CD14-positive monocyte (primary cell): ENCODE results near the gene PPP2R3C. TPM values are rescaled to one million over a fixed set of nuclear protein-coding genes. Genes with fewer than 3 reads are reported as not detected.

Experiments used
- DNase-seq, 3 donors: peaks; one replicate each; pipeline ENCODE4 v3.0.0-alpha.2; 2011 to 2022
- H2AFZ ChIP-seq: 2 replicates; pipeline ENCODE4 v1.6.0; 2012; ENCODE audit warnings: mild to moderate bottlenecking, low read depth, low read length, inconsistent platforms; ENCODE audit not compliant: insufficient read depth, poor library complexity, severe bottlenecking
- H3K27ac ChIP-seq, 2 donors: 1 replicate in 1 of 2; 2 replicates in 1 of 2; pipeline ENCODE4 v1.5.1; 2012 to 2013; ENCODE audit warnings: low read length in 2 of 2, control low read depth in 1 of 2, inconsistent platforms in 1 of 2, low read depth in 1 of 2, mild to moderate bottlenecking in 1 of 2
- H3K27me3 ChIP-seq, 2 donors: one replicate each; pipeline versions ENCODE4 v1.6.0 to v1.6.1; 2011 to 2013; ENCODE audit warnings: low read length in 2 of 2; ENCODE audit not compliant: control insufficient read depth in 2 of 2, insufficient read depth in 2 of 2
- H3K36me3 ChIP-seq, 2 donors: replicated peaks in 1 of 2; 1 replicate in 1 of 2; 2 replicates in 1 of 2; pipeline versions ENCODE4 v1.5.1 to v1.6.1; 2012 to 2013; ENCODE audit warnings: low read length in 2 of 2, control low read depth in 1 of 2, inconsistent platforms in 1 of 2, mild to moderate bottlenecking in 1 of 2; ENCODE audit not compliant: insufficient read depth in 2 of 2, control insufficient read depth in 1 of 2
- H3K4me1 ChIP-seq, 2 donors: 1 replicate in 1 of 2; 2 replicates in 1 of 2; pipeline versions ENCODE4 v1.5.1 to v1.6.1; 2012 to 2013; ENCODE audit warnings: low read length in 2 of 2, control low read depth in 1 of 2, inconsistent platforms in 1 of 2, mild to moderate bottlenecking in 1 of 2, moderate library complexity in 1 of 2; ENCODE audit not compliant: insufficient read depth in 2 of 2, control insufficient read depth in 1 of 2
- H3K4me2 ChIP-seq: replicated peaks from 2 replicates; pipeline ENCODE3; 2012; ENCODE audit warnings: low read length, moderate library complexity, mild to moderate bottlenecking; ENCODE audit not compliant: poor library complexity, severe bottlenecking; ENCODE audit errors: extremely low read depth
- H3K4me3 ChIP-seq, 3 experiments: fragments of 200-600 bp in 1 of 3; sonication (generic) in 1 of 3; replicated peaks in 1 of 3; 1 replicate in 2 of 3; 2 replicates in 1 of 3; pipeline ENCODE4 v1.5.1; 2011 to 2013; ENCODE audit warnings: low read length in 3 of 3, mild to moderate bottlenecking in 3 of 3, control low read depth in 2 of 3, low read depth in 2 of 3, inconsistent platforms in 1 of 3, moderate library complexity in 1 of 3
- H3K79me2 ChIP-seq: 2 replicates; pipeline ENCODE4 v1.6.0; 2012; ENCODE audit warnings: mild to moderate bottlenecking, control low read depth, inconsistent platforms, low read length, moderate library complexity; ENCODE audit not compliant: insufficient read depth
- H3K9ac ChIP-seq: 2 replicates; pipeline ENCODE4 v1.6.0; 2017; ENCODE audit warnings: low read length, mild to moderate bottlenecking; ENCODE audit not compliant: insufficient read depth, poor library complexity, severe bottlenecking
- H3K9me3 ChIP-seq, 2 donors: replicated peaks in 1 of 2; 1 replicate in 1 of 2; 2 replicates in 1 of 2; pipeline versions ENCODE4 v1.5.1 to v1.6.1; 2012 to 2013; ENCODE audit warnings: low read length in 2 of 2, control low read depth in 1 of 2; ENCODE audit not compliant: control insufficient read depth in 1 of 2, insufficient read depth in 1 of 2
- H4K20me1 ChIP-seq: 2 replicates; pipeline ENCODE4 v1.6.0; 2012; ENCODE audit warnings: mild to moderate bottlenecking, low read length, control low read depth, moderate library complexity; ENCODE audit not compliant: insufficient read depth
- H3K27ac Mint-ChIP-seq, 7 donors: one replicate each; pipeline ENCODE4 v1.8.0; 2020; ENCODE audit warnings: mild to moderate bottlenecking in 7 of 7, mixed read lengths in 7 of 7, moderate library complexity in 6 of 7, inconsistent platforms in 2 of 7
- H3K27me3 Mint-ChIP-seq, 3 donors: one replicate each; pipeline ENCODE4 v1.8.0; 2021 to 2022; ENCODE audit warnings: low read depth in 3 of 3, mild to moderate bottlenecking in 3 of 3, mixed read lengths in 3 of 3, moderate library complexity in 3 of 3, inconsistent platforms in 1 of 3
- H3K36me3 Mint-ChIP-seq, 2 donors: one replicate each; pipeline ENCODE4 v1.8.0; 2020; ENCODE audit warnings: mixed read lengths in 2 of 2, inconsistent platforms in 1 of 2, mild to moderate bottlenecking in 1 of 2
- H3K4me1 Mint-ChIP-seq: one replicate; pipeline ENCODE4 v1.8.0; 2020; ENCODE audit warnings: mild to moderate bottlenecking, mixed read lengths
- H3K4me3 Mint-ChIP-seq, 2 donors: one replicate each; pipeline ENCODE4 v1.8.0; 2020; ENCODE audit warnings: mild to moderate bottlenecking in 2 of 2, mixed read lengths in 2 of 2, moderate library complexity in 1 of 2
- H3K9me3 Mint-ChIP-seq, 7 donors: one replicate each; pipeline ENCODE4 v1.8.0; 2020 to 2022; ENCODE audit warnings: mixed read lengths in 7 of 7, mild to moderate bottlenecking in 6 of 7, moderate library complexity in 6 of 7, inconsistent platforms in 2 of 7
- CTCF ChIP-seq: fragments of 200-600 bp; IDR thresholded peaks from one replicate; pipeline ENCODE4 v1.8.0; 2022; ENCODE audit warnings: antibody characterized with exemption, mild to moderate bottlenecking
- WGBS: methylation state at CpG from one replicate; pipeline ENCODE4 v1.1.5; 2013; ENCODE audit warnings: missing lambda C conversion rate; ENCODE audit not compliant: insufficient coverage; 5-methylcytosine and 5-hydroxymethylcytosine counted together
- intact Hi-C, 2 donors: fragments of 100-400 bp; cut with micrococcal nuclease; formaldehyde crosslinking; loops; one replicate each; pipeline versions ENCODE4 v1.15.0 to v1.15.1; 2023
- polyA plus RNA-seq, 3 donors: library from polyadenylated mRNA; depleted of rRNA in 1 of 3; unstranded in 2 of 3; stranded (reverse) in 1 of 3; fragments of 300-500 nt in 2 of 3; fragments of >200 nt in 1 of 3; fragmentation: Illumina TruSeq in 2 of 3; gene quantifications; 1 replicate in 2 of 3; 2 replicates in 1 of 3; pipeline ENCODE4 v1.2.3, GENCODE V29; 2012 to 2021

The PPP2R3C gene
- polyA plus RNA-seq, 3 donors = 21.4 to 131 (median 122) TPM

- Histone ChIP-seq H3K27ac (peak overlapping the region; percentile 80 to 94), H2AFZ (peak overlapping the region; percentile 62), H3K36me3 (no peaks in the 10 kb centered on the region), H3K9ac (peak overlapping the region; percentile 94), H3K27me3 (no peaks in the 10 kb centered on the region), H3K4me3 (peak overlapping the region; percentile 59 to 94 (median 86)), H3K4me1 (peaks cover 10 to 24% of the 10 kb centered on the region in 2 donors), H3K4me2 (peak overlapping the region; percentile 95), H3K9me3 (no peaks in the 10 kb centered on the region), H4K20me1 (no peaks in the 10 kb centered on the region), H3K79me2 (peaks cover 10% of the 10 kb centered on the region)
- Mint-ChIP-seq H3K27me3 (peaks cover 0 to 1% (median 0%) of the 10 kb centered on the region in 3 donors), H3K36me3 (peaks cover 0 to 7% of the 10 kb centered on the region in 2 donors), H3K9me3 (no peaks in the 10 kb centered on the region), H3K4me1 (peaks cover 22% of the 10 kb centered on the region), H3K27ac (peak overlapping the region; percentile 98 to 100 (median 99)), H3K4me3 (peak overlapping the region; percentile 96 to 98)
- intact Hi-C loops = loop anchor here (5.0 to 10.0 kb wide), 4 partner anchors 60 to 260 kb away; partner anchors contain the start of genes PPP2R3C (in 1 of the 2), PRORP (in 1 of the 2) and SRP54 (in 1 of the 2)
- TF ChIP-seq CTCF = no peak
- WGBS = 0% methylated on average over 6 of the region's 8 CpGs
- DNase-seq = peak in 1 of 3 donors; percentile 72
Observed at GRCh38 chr14:35044939-35045797, 76.6 kb downstream of the PPP2R3C start.

GRCh38 chr14:35043046-35043445 lies 78.7 kb downstream of the PPP2R3C start:
- no peaks in the 10 kb centered on the region for H3K36me3 Mint-ChIP-seq
- no CpG with 5 or more reads among the region's 2 CpGs for WGBS
- no peak overlapping the region for H3K4me3 Mint-ChIP-seq
- no peaks in the 10 kb centered on the region for H3K27me3 ChIP-seq
- peak; percentile 16 to 28 (median 18) for DNase-seq
- H3K9me3 ChIP-seq = no peaks in the 10 kb centered on the region
- H3K79me2 ChIP-seq = peaks cover 9% of the 10 kb centered on the region
- no peaks in the 10 kb centered on the region for H3K9me3 Mint-ChIP-seq
- H3K4me1 Mint-ChIP-seq = peaks cover 21% of the 10 kb centered on the region
- no peak overlapping the region for H3K4me2 ChIP-seq
- H3K9ac ChIP-seq = no peak overlapping the region
- H3K27ac ChIP-seq = no peak overlapping the region
- no peak for TF ChIP-seq CTCF
- no peaks in the 10 kb centered on the region for H3K36me3 ChIP-seq
- H3K27me3 Mint-ChIP-seq = peaks cover 0 to 1% (median 0%) of the 10 kb centered on the region in 3 donors
- no peak overlapping the region for H2AFZ ChIP-seq
- no peaks in the 10 kb centered on the region for H4K20me1 ChIP-seq
- intact Hi-C loops = loop anchor here in 1 of 2 donors (10.0 kb wide), 2 partner anchors 58 to 262 kb away; partner anchors contain the start of gene SRP54
- H3K27ac Mint-ChIP-seq = peak overlapping the region in 3 of 7 donors; percentile 13 to 60 (median 17)
- no peak overlapping the region for H3K4me3 ChIP-seq
- H3K4me1 ChIP-seq = peaks cover 10 to 24% of the 10 kb centered on the region in 2 donors
